Muscle layer of colon (tissue), 2 donors: Measurements from ENCODE around the gene ST6GAL1.

Experiments used
- H3K27ac ChIP-seq: one replicate; pipeline ENCODE4 v1.7.0; 2013; ENCODE audit warnings: low read depth, mild to moderate bottlenecking, low read length, moderate library complexity
- H3K27me3 ChIP-seq, 2 donors: one replicate each; pipeline ENCODE4 v1.7.0; 2013; ENCODE audit warnings: low read length in 2 of 2, mild to moderate bottlenecking in 2 of 2; ENCODE audit not compliant: insufficient read depth in 2 of 2, control insufficient read depth in 1 of 2
- H3K36me3 ChIP-seq: one replicate; pipeline ENCODE4 v1.7.0; 2013; ENCODE audit warnings: mild to moderate bottlenecking, low read length; ENCODE audit not compliant: insufficient read depth
- H3K4me1 ChIP-seq: one replicate; pipeline ENCODE4 v1.7.0; 2013; ENCODE audit warnings: mild to moderate bottlenecking, low read length; ENCODE audit not compliant: insufficient read depth
- H3K4me3 ChIP-seq, 2 donors: one replicate each; pipeline ENCODE4 v1.7.0; 2013; ENCODE audit warnings: low read length in 2 of 2, low read depth in 1 of 2, mild to moderate bottlenecking in 1 of 2, moderate library complexity in 1 of 2
- H3K9ac ChIP-seq: one replicate; pipeline ENCODE4 v1.7.0; 2013; ENCODE audit warnings: low read length
- H3K9me3 ChIP-seq: one replicate; pipeline ENCODE4 v1.7.0; 2013; ENCODE audit warnings: mild to moderate bottlenecking, low read length
- donor health status: abdominal sarcoma.
- donor health status: Adenocarcinoma of cecum.

Gene ST6GAL1

GRCh38 chr3:187027531-187028278 lies 97.4 kb downstream of the ST6GAL1 start:
- no peak overlapping the region for H3K9ac ChIP-seq
- H3K27me3 ChIP-seq: no peaks in the 10 kb centered on the region
- no peaks in the 10 kb centered on the region for H3K4me1 ChIP-seq
- H3K27ac ChIP-seq: no peak overlapping the region
- no peaks in the 10 kb centered on the region for H3K36me3 ChIP-seq
- H3K4me3 ChIP-seq: no peak overlapping the region
- no peaks in the 10 kb centered on the region for H3K9me3 ChIP-seq

- H3K4me3 ChIP-seq: no peak overlapping the region
- H3K27ac ChIP-seq: no peak overlapping the region
- H3K9me3 ChIP-seq: no peaks in the 10 kb centered on the region
- H3K36me3 ChIP-seq: no peaks in the 10 kb centered on the region
- H3K27me3 ChIP-seq: no peaks in the 10 kb centered on the region
- no peaks in the 10 kb centered on the region for H3K4me1 ChIP-seq
- H3K9ac ChIP-seq: no peak overlapping the region
Measured at GRCh38 chr3:187031934-187032333, 101.6 kb downstream of the ST6GAL1 start.

- Histone ChIP-seq H3K9ac (no peak overlapping the region), H3K27ac (no peak overlapping the region), H3K9me3 (no peaks in the 10 kb centered on the region), H3K36me3 (no peaks in the 10 kb centered on the region), H3K4me3 (no peak overlapping the region), H3K4me1 (no peaks in the 10 kb centered on the region), H3K27me3 (no peaks in the 10 kb centered on the region)
Measured at GRCh38 chr3:187036394-187036793, 106.1 kb downstream of the ST6GAL1 start.

GRCh38 chr3:187039100-187039722 lies 108.9 kb downstream of the ST6GAL1 start:
- H3K27me3 ChIP-seq: no peaks in the 10 kb centered on the region
- H3K4me1 ChIP-seq: no peaks in the 10 kb centered on the region
- H3K36me3 ChIP-seq: no peaks in the 10 kb centered on the region
- no peaks in the 10 kb centered on the region for H3K9me3 ChIP-seq
- no peak overlapping the region for H3K4me3 ChIP-seq
- H3K27ac ChIP-seq: no peak overlapping the region
- H3K9ac ChIP-seq: no peak overlapping the region

- Histone ChIP-seq H3K9me3 (no peaks in the 10 kb centered on the region), H3K4me3 (no peak overlapping the region), H3K4me1 (no peaks in the 10 kb centered on the region), H3K27ac (no peak overlapping the region), H3K27me3 (no peaks in the 10 kb centered on the region), H3K9ac (no peak overlapping the region), H3K36me3 (no peaks in the 10 kb centered on the region)
Measured at GRCh38 chr3:187039723-187040414, 109.5 kb downstream of the ST6GAL1 start.

- H3K9ac ChIP-seq: no peak overlapping the region
Measured at GRCh38 chr3:187040516-187041361, 110.4 kb downstream of the ST6GAL1 start.

GRCh38 chr3:187041362-187042307 lies 111.3 kb downstream of the ST6GAL1 start:
- H3K9ac ChIP-seq: no peak overlapping the region
- no peaks in the 10 kb centered on the region for H3K27me3 ChIP-seq
- H3K27ac ChIP-seq: no peak overlapping the region
- no peak overlapping the region for H3K4me3 ChIP-seq
- no peaks in the 10 kb centered on the region for H3K4me1 ChIP-seq
- no peaks in the 10 kb centered on the region for H3K36me3 ChIP-seq
- H3K9me3 ChIP-seq: no peaks in the 10 kb centered on the region

More at GRCh38 chr3:187040516-187041361, 110.4 kb downstream of the ST6GAL1 start:
- H3K4me3 ChIP-seq: no peak overlapping the region
- no peaks in the 10 kb centered on the region for H3K9me3 ChIP-seq
- H3K27me3 ChIP-seq: no peaks in the 10 kb centered on the region
- H3K4me1 ChIP-seq: no peaks in the 10 kb centered on the region
- no peak overlapping the region for H3K27ac ChIP-seq
- no peaks in the 10 kb centered on the region for H3K36me3 ChIP-seq

GRCh38 chr3:187042346-187042745 lies 112.0 kb downstream of the ST6GAL1 start:
- H3K9ac ChIP-seq: no peak overlapping the region
- H3K36me3 ChIP-seq: no peaks in the 10 kb centered on the region
- no peaks in the 10 kb centered on the region for H3K9me3 ChIP-seq
- no peaks in the 10 kb centered on the region for H3K27me3 ChIP-seq
- no peak overlapping the region for H3K4me3 ChIP-seq
- H3K4me1 ChIP-seq: no peaks in the 10 kb centered on the region
- no peak overlapping the region for H3K27ac ChIP-seq

GRCh38 chr3:187042874-187043458 lies 112.6 kb downstream of the ST6GAL1 start:
- Histone ChIP-seq H3K9me3 (no peaks in the 10 kb centered on the region), H3K4me1 (no peaks in the 10 kb centered on the region), H3K27me3 (no peaks in the 10 kb centered on the region), H3K9ac (no peak overlapping the region), H3K4me3 (no peak overlapping the region), H3K27ac (no peak overlapping the region), H3K36me3 (no peaks in the 10 kb centered on the region)

GRCh38 chr3:187044206-187044605 lies 113.9 kb downstream of the ST6GAL1 start:
- Histone ChIP-seq H3K4me1 (no peaks in the 10 kb centered on the region), H3K4me3 (no peak overlapping the region), H3K36me3 (no peaks in the 10 kb centered on the region), H3K9ac (no peak overlapping the region), H3K27ac (no peak overlapping the region), H3K9me3 (no peaks in the 10 kb centered on the region), H3K27me3 (no peaks in the 10 kb centered on the region)
